GM18505 (cell line): ENCODE measurements around the gene N4BP2L1.
A peak's percentile ranks its signal among the peaks of the same experiment; 100 is the strongest.
"Not testable (repeated sequence)": the region's sequence is repeated elsewhere in the genome, so short reads cannot be mapped to it uniquely, and the experiment has no call there.

Experiments used
- ATAC-seq: cut with Tn5 transposase; IDR thresholded peaks from one replicate; pipeline ENCODE4 v1.9.1; 2021; ENCODE audit not compliant: unreplicated experiment
- POLR2A ChIP-seq: IDR thresholded peaks from 4 replicates; pipeline ENCODE4 v1.6.1; 2011; ENCODE audit warnings: borderline replicate concordance; ENCODE audit not compliant: insufficient read depth, insufficient read length; ENCODE audit errors: extremely low read depth

The N4BP2L1 gene

GRCh38 chr13:32407854-32408253 is 20.1 kb downstream of the N4BP2L1 start:
- no peak for ATAC-seq
- TF ChIP-seq POLR2A: no peak

DNA sequence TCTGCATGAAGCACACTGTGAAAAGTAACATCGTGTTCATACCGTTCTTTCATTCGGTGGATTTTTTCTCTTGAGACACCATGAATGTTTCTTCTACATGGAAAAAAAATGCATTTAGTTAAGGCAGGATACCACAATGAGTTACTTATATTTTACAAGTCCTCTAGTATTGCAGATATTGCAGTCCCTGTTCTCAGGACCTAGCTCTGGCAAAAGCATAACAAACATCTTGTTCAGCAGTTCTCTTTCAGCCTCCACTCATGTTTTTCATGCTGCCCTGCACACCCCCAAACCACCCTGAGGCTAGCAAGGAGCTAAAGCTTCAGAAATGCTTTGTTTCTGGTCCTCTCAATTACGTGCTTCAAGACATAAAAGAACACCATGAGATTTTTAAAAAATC is 24.8 kb downstream of the N4BP2L1 start:
- ATAC-seq: no peak

DNA sequence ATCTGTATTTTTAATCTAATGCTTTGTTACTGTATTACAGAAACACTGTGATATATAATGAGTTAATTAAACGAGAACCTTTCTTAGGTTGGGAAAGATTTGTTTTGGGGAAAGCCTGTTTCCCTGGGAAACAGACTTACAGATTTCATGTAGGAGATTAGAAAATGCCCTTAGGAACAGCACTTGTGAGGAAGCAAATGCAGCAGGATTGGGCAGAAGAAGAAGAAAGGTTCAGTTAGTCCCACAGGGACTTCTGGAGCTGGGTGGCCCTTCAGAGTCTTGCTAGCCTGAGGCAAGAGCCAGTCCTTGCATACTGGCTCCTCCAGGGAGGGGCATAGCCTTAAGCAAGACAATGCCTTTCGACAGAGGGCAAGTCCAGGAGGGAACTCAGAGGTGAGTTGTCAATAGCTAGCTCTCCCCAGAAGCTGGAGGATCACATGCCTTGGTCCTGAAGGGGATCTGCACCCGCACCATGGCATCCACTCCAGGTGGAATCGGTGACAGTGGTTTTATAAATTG is 36.8 kb downstream of the N4BP2L1 start:
- TF ChIP-seq POLR2A: no peak
- no peak for ATAC-seq

More for the DNA sequence above, 24.8 kb downstream of the N4BP2L1 start:
- TF ChIP-seq POLR2A: no peak

GRCh38 chr13:32390484-32390883 is 37.4 kb downstream of the N4BP2L1 start:
- no peak for ATAC-seq

GRCh38 chr13:32390048-32390447 is 37.9 kb downstream of the N4BP2L1 start:
- ATAC-seq: no peak
- no peak for TF ChIP-seq POLR2A

More at GRCh38 chr13:32390484-32390883, 37.4 kb downstream of the N4BP2L1 start:
- TF ChIP-seq POLR2A: no peak

DNA sequence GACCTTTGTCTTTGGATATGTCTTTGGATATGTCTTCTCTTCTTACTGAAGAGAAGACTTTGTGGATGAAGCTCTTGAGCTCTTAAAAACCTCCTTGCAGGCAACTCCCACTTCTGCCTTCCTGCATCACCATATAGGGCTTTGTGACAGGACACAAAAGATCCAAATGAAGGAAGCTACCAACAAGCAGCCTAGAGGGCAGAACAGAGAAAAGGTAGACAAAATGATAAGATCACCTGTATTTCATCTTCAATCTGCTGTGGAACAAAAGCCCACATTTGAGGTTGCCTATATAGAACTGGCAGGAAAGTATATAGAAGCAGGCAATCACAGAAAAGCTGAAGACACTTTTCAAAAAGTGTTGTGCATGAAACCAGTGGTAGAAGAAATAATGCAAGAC is 42.5 kb downstream of the N4BP2L1 start:
- no peak for TF ChIP-seq POLR2A
- ATAC-seq: no peak

DNA sequence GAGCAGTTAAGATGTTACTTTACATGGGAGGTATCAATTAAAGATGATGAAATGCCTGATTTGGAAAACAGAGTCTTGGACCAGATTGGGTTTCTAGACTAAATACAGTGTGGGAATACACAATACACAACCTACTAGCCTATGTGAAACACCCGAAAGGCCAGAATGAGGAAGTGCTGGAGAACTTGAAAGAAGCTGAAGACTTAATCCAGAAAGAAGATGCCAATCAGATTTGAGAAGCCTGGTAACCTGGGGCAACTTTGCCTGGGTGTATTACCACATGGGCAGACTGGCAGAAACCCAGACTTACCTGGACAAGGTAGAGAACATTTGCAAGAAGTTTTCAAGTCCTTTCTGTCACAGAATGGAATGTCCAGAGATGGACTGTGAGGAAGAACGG is 43.2 kb downstream of the N4BP2L1 start:
- no peak for ATAC-seq
- no peak for TF ChIP-seq POLR2A

DNA sequence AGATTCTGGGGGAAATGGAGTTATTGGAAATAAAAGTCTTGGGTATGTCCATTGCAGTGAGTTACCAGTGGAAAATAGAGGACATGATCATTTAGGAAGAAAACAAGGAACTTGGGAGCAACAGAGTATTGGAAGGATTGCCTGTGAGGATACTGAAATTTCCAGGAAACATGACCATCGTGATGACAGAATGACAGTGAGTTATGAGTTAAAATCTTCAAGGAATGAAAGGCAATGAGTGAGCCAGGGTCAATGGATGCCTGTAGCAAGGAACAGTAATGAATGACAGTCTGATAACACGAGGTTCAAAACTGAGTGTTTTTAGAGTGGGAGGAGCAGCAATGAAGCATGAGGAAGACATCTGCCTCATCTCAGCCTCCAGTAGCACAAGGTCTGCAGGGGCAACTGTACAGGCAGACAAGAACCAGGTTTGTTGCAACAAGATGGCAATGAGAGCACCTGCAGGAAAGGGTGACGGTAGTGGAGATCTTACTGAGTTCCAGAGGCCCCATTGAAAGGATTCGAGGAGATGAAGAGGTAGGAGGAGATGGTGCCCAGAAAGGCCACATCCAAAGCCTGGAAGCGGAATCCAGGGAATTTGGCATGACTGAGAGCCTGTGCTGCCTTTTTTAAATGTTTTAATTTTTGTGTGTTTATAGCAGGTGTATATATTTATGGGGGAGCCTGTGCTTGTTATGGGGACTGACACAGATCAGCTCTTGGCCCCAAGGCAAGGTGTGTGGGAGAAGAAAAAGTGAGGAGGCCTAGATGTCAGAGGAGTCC is 43.9 kb downstream of the N4BP2L1 start:
- ATAC-seq: no peak
- TF ChIP-seq POLR2A: no peak

DNA sequence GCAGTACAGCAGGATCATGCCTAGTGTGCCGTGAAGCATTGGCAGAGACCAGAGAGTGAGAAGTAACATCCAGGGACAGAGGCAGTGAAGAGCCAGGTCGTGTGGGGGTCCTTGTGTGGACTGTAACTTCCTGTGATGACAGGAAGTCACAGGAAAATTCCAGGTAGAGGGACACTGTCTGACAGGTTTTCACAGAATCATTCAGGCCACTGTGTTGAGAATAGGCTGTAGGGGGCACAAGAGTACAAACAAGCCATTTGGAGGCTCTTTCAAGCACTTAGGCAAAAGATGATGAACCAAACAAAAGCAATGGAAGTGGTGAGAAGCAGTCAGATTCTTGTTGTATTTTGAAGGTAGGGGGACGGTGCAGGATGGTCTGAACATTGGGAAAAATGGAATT is 46.4 kb downstream of the N4BP2L1 start:
- no peak for ATAC-seq
- TF ChIP-seq POLR2A: no peak

- no peak for TF ChIP-seq POLR2A
- ATAC-seq: no peak
Measured at GRCh38 chr13:32378012-32378411, 49.9 kb downstream of the N4BP2L1 start.

DNA sequence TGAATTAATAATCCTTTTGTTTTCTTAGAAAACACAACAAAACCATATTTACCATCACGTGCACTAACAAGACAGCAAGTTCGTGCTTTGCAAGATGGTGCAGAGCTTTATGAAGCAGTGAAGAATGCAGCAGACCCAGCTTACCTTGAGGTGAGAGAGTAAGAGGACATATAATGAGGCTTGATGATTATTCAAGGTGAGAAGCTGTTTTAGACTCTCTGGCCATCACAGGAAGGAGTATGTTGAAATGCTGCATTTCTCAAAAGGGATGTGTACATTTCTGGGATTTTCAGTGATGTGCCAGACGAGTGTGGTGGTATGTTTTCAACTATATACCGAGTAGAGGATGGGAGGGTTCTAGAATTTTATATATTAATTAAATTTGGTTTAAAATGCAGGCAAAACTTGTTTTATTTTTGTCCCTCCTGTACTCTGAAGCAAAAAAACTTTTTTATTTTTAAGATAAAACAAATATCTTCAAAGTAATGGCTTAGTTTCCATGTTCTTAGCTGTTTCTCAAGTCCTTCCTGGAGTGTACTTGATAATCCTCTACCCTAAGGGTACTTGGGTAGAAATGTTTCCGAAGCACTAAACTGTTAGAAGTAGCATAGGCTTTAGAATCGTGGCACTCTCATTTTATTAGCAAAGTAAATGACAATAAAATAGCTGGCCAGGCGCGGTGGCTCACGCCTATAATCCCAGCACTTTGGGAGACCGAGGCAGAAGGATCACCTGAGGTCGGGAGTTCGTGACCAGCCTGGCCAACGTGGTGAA is 51.1 kb downstream of the N4BP2L1 start:
- ATAC-seq: no peak
- no peak for TF ChIP-seq POLR2A

DNA sequence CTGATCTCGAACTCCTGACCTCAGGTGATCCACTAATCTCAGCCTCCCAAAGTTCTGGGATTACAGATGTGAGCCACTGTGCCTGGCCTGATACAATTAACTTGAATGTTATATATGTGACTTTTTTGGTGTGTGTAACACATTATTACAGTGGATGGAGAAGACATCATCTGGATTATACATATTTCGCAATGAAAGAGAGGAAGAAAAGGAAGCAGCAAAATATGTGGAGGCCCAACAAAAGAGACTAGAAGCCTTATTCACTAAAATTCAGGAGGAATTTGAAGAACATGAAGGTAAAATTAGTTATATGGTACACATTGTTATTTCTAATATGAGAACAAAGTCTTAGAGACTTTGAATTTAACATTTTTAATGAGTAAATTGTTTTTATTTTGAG is 57.1 kb downstream of the N4BP2L1 start:
- no peak for ATAC-seq
- no peak for TF ChIP-seq POLR2A

- ATAC-seq: no peak
- TF ChIP-seq POLR2A: no peak
Measured at GRCh38 chr13:32362574-32362973, 65.4 kb downstream of the N4BP2L1 start.

GRCh38 chr13:32355935-32356334 is 72.0 kb downstream of the N4BP2L1 start:
- not testable (repeated sequence) for ATAC-seq

DNA sequence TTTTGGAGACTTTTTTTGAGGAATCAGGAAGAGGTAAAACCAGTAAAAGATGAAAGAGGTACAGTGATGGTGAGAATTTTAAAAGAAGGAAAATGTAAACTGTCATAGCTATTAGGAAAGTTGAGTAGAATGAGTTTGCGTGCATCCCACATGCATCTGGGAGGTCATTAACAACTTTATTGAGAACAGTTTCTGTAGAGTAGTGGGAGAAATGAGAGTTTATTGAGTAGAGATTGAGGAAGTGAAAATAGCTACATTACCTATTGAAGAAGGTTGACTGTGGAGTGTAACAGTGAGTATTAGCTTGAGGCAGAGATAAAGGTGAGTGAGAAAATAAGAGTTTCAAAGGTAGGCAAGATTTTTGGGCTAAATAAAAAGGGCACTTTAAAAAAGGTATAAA is 73.9 kb downstream of the N4BP2L1 start:
- no peak for TF ChIP-seq POLR2A
- ATAC-seq: peak; percentile 79

GRCh38 chr13:32350839-32351441 is 77.0 kb downstream of the N4BP2L1 start:
- ATAC-seq: not testable (repeated sequence)
